Esophagus muscularis mucosa (tissue), 4 donors: ENCODE results near the gene ACTR8.

Experiments used
- CTCF ChIP-seq, 3 experiments: fragments of 200-600 bp in 2 of 3; fragments of 450-650 bp in 1 of 3; sonication (generic) in 2 of 3; IDR thresholded peaks; one replicate each; pipeline ENCODE4 v1.5.1; 2017 to 2019; ENCODE audit warnings: antibody characterized with exemption in 3 of 3, mild to moderate bottlenecking in 2 of 3, moderate library complexity in 1 of 3
- EP300 ChIP-seq: sonication (generic); formaldehyde crosslinking; IDR thresholded peaks from one replicate; pipeline ENCODE4 v1.6.1; 2017; ENCODE audit warnings: antibody characterized with exemption
- POLR2AphosphoS5 ChIP-seq, 2 donors: sonication (generic); formaldehyde crosslinking; IDR thresholded peaks; one replicate each; pipeline ENCODE4 v1.6.1; 2017; ENCODE audit warnings: antibody characterized with exemption in 2 of 2

- no peak for TF ChIP-seq POLR2AphosphoS5 (IDR thresholded peaks at IDR 0.05)
- TF ChIP-seq CTCF (IDR thresholded peaks at IDR 0.05) = no peak
- no peak for TF ChIP-seq EP300
Measured at GRCh38 chr3:53900666-53901331, 18.8 kb upstream of the ACTR8 start.
